ENCODE data around the gene MEF2D. TPM values are rescaled to one million over a fixed set of nuclear protein-coding genes. Genes with fewer than 3 reads are reported as not detected.

MEF2D gene
- total RNA-seq, 4 donors from 2014 or later, result 61.7 to 73.5 (median 67.1) TPM

DNA sequence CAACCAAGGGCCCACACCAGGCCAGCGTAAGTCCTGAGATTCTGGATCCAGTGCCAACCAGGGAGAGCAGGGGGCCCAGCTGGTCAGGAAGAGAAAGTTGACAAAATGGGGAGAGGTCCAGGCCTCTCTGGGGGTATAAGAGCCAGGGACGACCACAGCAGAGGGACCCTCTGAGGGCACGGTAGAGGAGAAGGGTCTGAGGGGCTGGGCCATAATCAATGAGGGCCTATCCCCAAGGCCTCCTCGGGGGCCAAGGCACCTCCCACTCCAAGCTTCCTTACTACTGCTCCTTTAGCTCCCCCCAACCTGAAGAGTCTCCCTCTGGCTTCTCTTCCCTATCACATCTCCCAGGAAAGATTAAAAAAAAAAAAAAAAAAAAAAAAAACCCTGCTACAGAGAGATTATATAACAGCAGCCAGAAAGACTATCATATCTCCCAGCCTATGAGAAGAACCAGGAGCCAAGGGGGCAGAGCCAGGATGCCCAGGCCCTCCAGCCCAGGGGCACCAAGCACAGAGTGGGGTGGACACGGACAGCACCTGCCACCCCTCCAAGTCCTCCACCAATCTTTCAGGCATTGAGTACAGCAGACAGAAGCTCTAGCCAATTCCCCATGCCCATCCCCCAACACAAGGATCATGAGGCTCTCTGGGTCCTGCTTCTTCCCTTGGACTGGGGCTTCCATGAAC is 2.7 kb downstream of the MEF2D start:
- no peaks in the 10 kb centered on the region for H3K9me3 ChIP-seq
- WGBS, result 49% methylated on average over 5 of the region's 5 CpGs
- H3K27me3 ChIP-seq, result no peaks in the 10 kb centered on the region
- H3K4me1 ChIP-seq, result peaks cover 85% of the 10 kb centered on the region
- no peak for TF ChIP-seq POLR2A (IDR thresholded peaks at IDR 0.05)
- H3K27ac ChIP-seq, result no peak overlapping the region
- no peak for DNase-seq (ENCODE audit: low spot score in 2 of 2)
- H3K36me3 ChIP-seq, result peaks cover 3% of the 10 kb centered on the region
- H3K4me3 ChIP-seq, result peak overlapping the region; percentile 98

DNA sequence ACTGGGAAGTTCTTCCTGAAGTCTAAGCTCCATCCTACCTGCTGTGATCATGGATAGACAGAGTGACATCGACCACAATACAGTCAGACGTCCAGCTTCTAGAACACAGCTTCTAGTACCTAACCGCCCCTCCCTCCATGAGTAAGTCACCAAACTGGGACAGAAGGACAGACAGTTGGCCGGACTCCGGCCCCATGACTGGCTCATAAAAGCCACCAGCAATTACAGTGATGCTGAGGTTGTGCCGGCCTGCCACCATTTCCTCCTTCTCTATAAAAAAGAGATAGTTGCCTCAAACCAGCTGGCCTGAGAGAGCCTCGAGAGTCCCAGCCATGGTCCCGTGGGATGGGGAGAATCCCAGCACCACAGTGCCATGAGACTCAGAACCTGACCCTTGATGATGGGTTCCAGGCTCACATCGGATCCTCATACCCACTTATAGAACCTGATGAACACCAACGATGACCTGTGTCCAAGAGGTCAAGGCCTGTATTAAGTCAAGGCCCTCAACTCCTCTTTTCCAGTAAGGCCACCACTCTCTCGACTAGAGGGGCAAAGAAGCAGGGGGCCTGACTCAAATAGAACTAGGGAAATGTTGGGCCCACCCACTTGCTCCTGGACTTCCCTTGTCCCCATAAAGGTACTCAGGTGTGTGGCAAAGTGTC is 3.4 kb downstream of the MEF2D start:
- Histone ChIP-seq H3K27ac (no peak overlapping the region), H3K27me3 (no peaks in the 10 kb centered on the region), H3K4me3 (peak overlapping the region; percentile 98), H3K36me3 (peaks cover 3% of the 10 kb centered on the region), H3K9me3 (no peaks in the 10 kb centered on the region), H3K4me1 (peaks cover 85% of the 10 kb centered on the region)
- 66% methylated on average over 10 of the region's 11 CpGs for WGBS
- no peak for DNase-seq (ENCODE audit: low spot score in 2 of 2)
- no peak for TF ChIP-seq POLR2AphosphoS5 (IDR thresholded peaks at IDR 0.05)
- TF ChIP-seq, protein P1, sequence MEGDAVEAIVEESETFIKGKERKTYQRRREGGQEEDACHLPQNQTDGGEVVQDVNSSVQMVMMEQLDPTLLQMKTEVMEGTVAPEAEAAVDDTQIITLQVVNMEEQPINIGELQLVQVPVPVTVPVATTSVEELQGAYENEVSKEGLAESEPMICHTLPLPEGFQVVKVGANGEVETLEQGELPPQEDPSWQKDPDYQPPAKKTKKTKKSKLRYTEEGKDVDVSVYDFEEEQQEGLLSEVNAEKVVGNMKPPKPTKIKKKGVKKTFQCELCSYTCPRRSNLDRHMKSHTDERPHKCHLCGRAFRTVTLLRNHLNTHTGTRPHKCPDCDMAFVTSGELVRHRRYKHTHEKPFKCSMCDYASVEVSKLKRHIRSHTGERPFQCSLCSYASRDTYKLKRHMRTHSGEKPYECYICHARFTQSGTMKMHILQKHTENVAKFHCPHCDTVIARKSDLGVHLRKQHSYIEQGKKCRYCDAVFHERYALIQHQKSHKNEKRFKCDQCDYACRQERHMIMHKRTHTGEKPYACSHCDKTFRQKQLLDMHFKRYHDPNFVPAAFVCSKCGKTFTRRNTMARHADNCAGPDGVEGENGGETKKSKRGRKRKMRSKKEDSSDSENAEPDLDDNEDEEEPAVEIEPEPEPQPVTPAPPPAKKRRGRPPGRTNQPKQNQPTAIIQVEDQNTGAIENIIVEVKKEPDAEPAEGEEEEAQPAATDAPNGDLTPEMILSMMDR (IDR thresholded peaks at IDR 0.05), result no peak
- no peak for TF ChIP-seq EP300 (IDR thresholded peaks at IDR 0.05)
- TF ChIP-seq POLR2A (IDR thresholded peaks at IDR 0.05), result no peak

DNA sequence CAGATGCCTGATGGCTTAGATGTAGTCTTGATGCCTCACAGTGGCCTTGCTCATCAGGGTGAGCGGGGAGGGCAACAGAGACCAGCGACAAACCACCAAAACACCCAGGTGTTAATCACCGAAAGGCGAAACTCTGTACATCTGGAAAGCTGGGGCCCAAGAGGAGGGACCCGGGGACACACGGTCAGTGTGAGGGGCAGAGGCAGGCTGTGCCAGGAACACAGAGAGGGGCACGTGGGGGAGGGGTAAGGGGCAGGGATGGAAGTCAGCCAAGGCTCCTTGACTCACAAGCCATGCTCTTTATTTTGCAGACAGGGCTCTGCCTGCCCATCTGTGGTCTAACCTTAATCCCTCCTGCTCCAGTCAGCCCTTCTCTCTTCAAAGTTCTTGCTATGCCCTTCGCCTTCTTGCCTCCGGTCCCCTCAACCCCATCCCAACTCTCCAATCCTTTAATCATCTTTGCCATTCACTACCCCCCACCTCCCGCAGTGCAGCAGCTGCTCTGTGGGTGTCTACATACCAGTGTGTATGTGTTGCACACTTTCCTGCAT is 4.3 kb downstream of the MEF2D start:
- WGBS, result 55% methylated on average over 10 of the region's 10 CpGs
- Histone ChIP-seq H3K27me3 (no peaks in the 10 kb centered on the region), H3K4me3 (peak overlapping the region; percentile 98), H3K4me1 (peaks cover 85% of the 10 kb centered on the region), H3K27ac (no peak overlapping the region), H3K9me3 (no peaks in the 10 kb centered on the region), H3K36me3 (peaks cover 3% of the 10 kb centered on the region)
- DNase-seq (ENCODE audit: low spot score in 2 of 2), result no peak
- TF ChIP-seq POLR2A (IDR thresholded peaks at IDR 0.05) (no peak), POLR2AphosphoS5 (IDR thresholded peaks at IDR 0.05) (no peak), EP300 (IDR thresholded peaks at IDR 0.05) (no peak)
- TF ChIP-seq, protein P1 (IDR thresholded peaks at IDR 0.05), result no peak

DNA sequence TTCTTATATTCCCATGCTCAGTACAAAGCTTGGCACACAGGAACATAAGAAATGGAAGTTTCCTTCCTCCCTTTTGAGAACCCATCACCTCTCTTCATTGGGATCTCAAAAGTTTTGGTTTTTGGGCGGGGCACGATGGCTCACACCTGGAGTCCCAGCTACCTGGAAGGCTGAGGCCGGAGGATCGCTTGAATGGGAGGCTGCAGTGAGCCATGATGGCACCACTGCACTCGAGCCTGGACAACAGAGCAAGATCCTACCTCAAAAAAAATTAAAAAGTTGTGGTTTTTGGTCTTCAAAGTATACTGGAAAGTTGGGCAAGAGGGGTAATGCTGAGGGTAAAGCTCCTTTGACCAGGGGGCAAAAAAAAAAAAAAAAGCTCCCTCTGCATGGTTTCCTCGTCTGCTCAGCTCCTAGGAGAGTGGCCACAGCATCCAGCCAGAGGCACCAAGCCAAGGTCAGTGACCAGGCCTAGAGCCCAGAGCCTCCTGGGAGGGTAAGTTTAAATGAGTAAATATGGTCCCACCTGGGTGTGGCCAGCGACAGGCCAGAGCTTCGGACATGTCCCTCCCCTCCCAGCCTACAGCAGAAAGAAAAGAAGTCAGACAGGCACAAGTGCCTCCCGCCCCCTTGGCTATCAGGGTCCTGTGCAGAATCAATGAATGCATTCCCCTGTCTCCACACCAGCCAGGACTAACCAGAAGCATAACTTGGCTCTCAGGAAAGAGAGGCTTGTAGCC is 5.0 kb downstream of the MEF2D start:
- H3K36me3 ChIP-seq, result peaks cover 3% of the 10 kb centered on the region
- no peak for TF ChIP-seq POLR2AphosphoS5 (IDR thresholded peaks at IDR 0.05)
- TF ChIP-seq, protein P1 (IDR thresholded peaks at IDR 0.05), result no peak
- TF ChIP-seq EP300 (IDR thresholded peaks at IDR 0.05), result no peak
- WGBS, result 67% methylated on average over 9 of the region's 9 CpGs
- no peak for DNase-seq (ENCODE audit: low spot score in 2 of 2)
- H3K27me3 ChIP-seq, result no peaks in the 10 kb centered on the region
- peaks cover 89% of the 10 kb centered on the region for H3K4me1 ChIP-seq
- H3K9me3 ChIP-seq, result no peaks in the 10 kb centered on the region
- no peak overlapping the region for H3K27ac ChIP-seq
- H3K4me3 ChIP-seq, result peak overlapping the region; percentile 98

DNA sequence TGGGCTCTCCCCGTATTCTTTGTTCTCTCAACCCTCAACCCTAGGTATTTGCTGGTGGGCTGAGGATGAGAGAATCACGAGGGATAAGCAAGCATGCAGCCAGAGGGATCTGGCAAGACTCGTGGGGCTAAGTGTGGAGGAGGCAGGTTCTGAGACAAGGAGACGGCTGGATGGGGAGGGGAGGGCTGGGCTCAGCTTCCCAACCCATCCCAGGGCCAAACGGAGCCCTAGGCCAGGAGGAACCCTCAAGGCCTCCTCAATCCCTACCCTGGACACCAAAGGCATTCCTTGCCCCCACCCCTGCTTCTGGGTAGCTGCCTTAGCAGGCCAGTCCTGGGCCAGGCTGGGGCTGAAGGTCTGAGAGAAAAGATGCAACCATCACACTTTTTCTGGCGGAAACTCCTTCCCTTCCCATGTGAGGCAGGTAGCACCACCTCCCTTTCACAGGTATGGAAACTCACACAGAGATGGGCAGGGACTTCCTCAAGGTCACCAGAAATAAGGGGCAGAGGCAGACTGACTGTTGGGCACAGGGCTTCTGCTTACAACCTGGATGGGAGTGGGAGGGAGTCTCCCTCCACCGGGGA is 6.2 kb downstream of the MEF2D start:
- Histone ChIP-seq H3K4me3 (no peak overlapping the region), H3K36me3 (peaks cover 3% of the 10 kb centered on the region), H3K9me3 (no peaks in the 10 kb centered on the region), H3K4me1 (peaks cover 100% of the 10 kb centered on the region), H3K27ac (peak overlapping the region; percentile 2), H3K27me3 (no peaks in the 10 kb centered on the region)
- WGBS, result 49% methylated on average over 6 of the region's 7 CpGs
- no peak for TF ChIP-seq POLR2AphosphoS5 (IDR thresholded peaks at IDR 0.05)
- no peak for TF ChIP-seq EP300 (IDR thresholded peaks at IDR 0.05)
- no peak for DNase-seq (ENCODE audit: low spot score in 2 of 2)

All from suprapubic skin (tissue), 4 donors.